OCI-LY7 (cell line): ENCODE measurements around the gene FNIP1. TPM values are rescaled to one million over a fixed set of nuclear protein-coding genes. Genes with fewer than 3 reads are reported as not detected.

Experiments used
- BruUV-seq: library from RNA; stranded (reverse); fragments of 400-500 nt; replicated peaks from 2 replicates; lab custom pipeline; 2021; lab: Mats Ljungman, UMichigan
- CTCF ChIA-PET: fragments of 300-600 bp; sonication (Branson Sonifier 250); formaldehyde crosslinking; loops from one replicate; lab custom pipeline; 2022; ENCODE audit warnings: antibody characterized with exemption; ENCODE audit not compliant: unreplicated experiment; lab: Charles Lee
- POLR2A ChIA-PET: fragments of 300-600 bp; sonication (Branson Sonifier 250); formaldehyde crosslinking; loops from one replicate; lab custom pipeline; 2022; ENCODE audit warnings: antibody characterized with exemption; lab: Charles Lee
- DNase-seq: peaks from one replicate; pipeline ENCODE4 v3.0.0-alpha.2; 2015; ENCODE audit warnings: low spot score
- H2AFZ ChIP-seq: fragments of 200-600 bp; sonication (generic), shearing (Covaris generic); 2 replicates; pipeline ENCODE4 v1.6.1; 2014; ENCODE audit warnings: mild to moderate bottlenecking, antibody characterized with exemption, low read length, moderate library complexity
- H3K27ac ChIP-seq: fragments of 200-600 bp; sonication (generic); 2 replicates; pipeline ENCODE4 v1.5.1; 2014; ENCODE audit warnings: mixed run types, low read depth, mild to moderate bottlenecking, moderate library complexity, low read length, inconsistent platforms; ENCODE audit not compliant: poor library complexity, severe bottlenecking
- H3K36me3 ChIP-seq: fragments of 200-600 bp; sonication (generic); 2 replicates; pipeline ENCODE4 v1.6.1; 2014; ENCODE audit warnings: mild to moderate bottlenecking, antibody characterized with exemption, low read length, moderate library complexity, mixed read lengths; ENCODE audit not compliant: insufficient read depth
- H3K4me1 ChIP-seq: fragments of 200-600 bp; sonication (generic); 2 replicates; pipeline ENCODE4 v1.5.1; 2014; ENCODE audit warnings: mild to moderate bottlenecking, low read length; ENCODE audit not compliant: insufficient read depth, poor library complexity, severe bottlenecking
- H3K4me2 ChIP-seq: fragments of 200-600 bp; sonication (generic); 2 replicates; pipeline ENCODE4 v1.6.1; 2014; ENCODE audit warnings: mild to moderate bottlenecking, low read length
- H3K4me3 ChIP-seq: fragments of 200-600 bp; sonication (generic); 2 replicates; pipeline ENCODE4 v1.5.1; 2014; ENCODE audit warnings: mild to moderate bottlenecking, low read depth, low read length; ENCODE audit not compliant: poor library complexity, severe bottlenecking
- H3K79me2 ChIP-seq: fragments of 200-600 bp; sonication (generic); 2 replicates; pipeline ENCODE4 v1.6.1; 2016; ENCODE audit warnings: low read depth, mild to moderate bottlenecking, low read length, moderate library complexity, mixed read lengths; ENCODE audit not compliant: insufficient read depth
- H3K9me2 ChIP-seq: fragments of 200-600 bp; sonication (generic); 2 replicates; pipeline ENCODE4 v1.6.1; 2016; ENCODE audit warnings: mild to moderate bottlenecking, low read length, mixed read lengths; ENCODE audit not compliant: insufficient read depth
- H3K9me3 ChIP-seq: fragments of 200-600 bp; sonication (generic); 2 replicates; pipeline ENCODE4 v1.6.1; 2014; ENCODE audit warnings: mild to moderate bottlenecking, mixed run types, low read length, mixed read lengths
- H4K20me1 ChIP-seq: fragments of 200-600 bp; sonication (generic); 2 replicates; pipeline ENCODE4 v1.6.1; 2014; ENCODE audit warnings: mild to moderate bottlenecking, antibody characterized with exemption, low read length, moderate library complexity, mixed read lengths; ENCODE audit not compliant: insufficient read depth
- CTCF ChIP-seq: fragments of 200-600 bp; sonication (generic); conservative IDR thresholded peaks from 2 replicates; pipeline ENCODE4 v1.5.1; 2014; ENCODE audit warnings: mild to moderate bottlenecking, antibody characterized with exemption, low read length, moderate library complexity, mixed read lengths
- EZH2phosphoT487 ChIP-seq: fragments of 200-600 bp; sonication (generic); IDR thresholded peaks from 2 replicates; pipeline ENCODE4 v1.6.1; 2018; ENCODE audit warnings: low read depth, borderline replicate concordance, mild to moderate bottlenecking, mixed run types, antibody characterized with exemption, low read length, moderate library complexity, mixed read lengths
- intact Hi-C: fragments of 100-400 bp; cut with micrococcal nuclease; formaldehyde crosslinking; loops from one replicate; pipeline ENCODE4 v1.10.0; 2022; ENCODE audit not compliant: unreplicated experiment
- total RNA-seq, 2 experiments: library from RNA; depleted of rRNA in 1 of 2; stranded (reverse); fragments of >200 nt in 1 of 2; shearing (Covaris generic) in 1 of 2; gene quantifications; 2 replicates each; pipeline ENCODE4 v1.2.3, GENCODE V29; 2014 to 2022

FNIP1 gene
- total RNA-seq, 2 experiments from 2014 or later, result 19.4 to 20.6 TPM

DNA sequence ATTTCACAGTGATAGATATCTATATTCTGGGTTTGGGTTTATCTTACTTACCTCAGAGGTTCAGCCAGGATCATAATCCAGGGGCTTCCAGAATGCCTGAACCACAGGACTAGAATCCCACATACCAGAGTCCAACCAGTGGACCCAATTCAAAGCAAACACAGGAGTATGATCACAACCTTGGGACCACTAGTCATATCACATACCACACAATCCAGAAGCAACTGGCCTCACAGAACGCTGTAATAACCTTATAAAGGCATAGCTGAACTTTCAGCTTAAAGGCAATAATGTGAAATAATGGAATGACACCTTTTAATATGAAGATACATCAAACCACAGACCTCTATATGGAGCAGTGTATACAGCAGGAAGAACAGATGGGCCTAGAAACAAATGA is 187.0 kb downstream of the FNIP1 start:
- Histone ChIP-seq H2AFZ (no peak overlapping the region), H3K79me2 (peaks cover 100% of the 10 kb centered on the region)

DNA sequence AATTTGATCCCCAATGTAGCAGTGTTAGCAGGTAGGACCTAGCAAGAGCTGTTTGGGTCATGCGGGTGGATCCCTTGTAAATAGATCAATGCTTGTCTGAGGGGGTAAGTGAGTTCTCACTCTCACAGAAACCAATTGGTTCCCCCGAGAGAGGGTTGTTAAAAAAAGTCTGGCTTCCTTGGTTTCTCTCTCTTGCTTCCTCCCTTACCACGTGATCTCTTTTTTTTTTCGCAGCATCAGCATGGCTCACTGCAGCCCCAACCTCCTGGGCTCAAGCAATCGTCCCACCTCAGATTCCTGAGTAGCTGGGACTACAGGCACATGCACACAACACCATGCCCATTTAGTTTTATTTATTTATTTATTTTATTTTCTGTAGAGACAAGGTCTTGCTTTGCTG is 188.2 kb downstream of the FNIP1 start:
- intact Hi-C loops, result no loop called here
- peaks cover 30% of the 10 kb centered on the region for H3K4me1 ChIP-seq
- ChIA-PET CTCF (no interaction called here), POLR2A (no interaction called here)
- H3K79me2 ChIP-seq, result peaks cover 100% of the 10 kb centered on the region
- no TSS peak for BruUV-seq
- TF ChIP-seq CTCF (no peak), EZH2phosphoT487 (no peak)
- no peak overlapping the region for H3K4me2 ChIP-seq
- H3K27ac ChIP-seq, result no peak overlapping the region
- H3K9me2 ChIP-seq, result no peaks in the 10 kb centered on the region
- H3K4me3 ChIP-seq, result no peak overlapping the region
- peak; percentile 9 for DNase-seq
- no peak overlapping the region for H2AFZ ChIP-seq
- H3K36me3 ChIP-seq, result peaks cover 56% of the 10 kb centered on the region
- H4K20me1 ChIP-seq, result peaks cover 34% of the 10 kb centered on the region
- H3K9me3 ChIP-seq, result no peaks in the 10 kb centered on the region; the same call in 1 of the 2 replicates

More for the DNA sequence above, 187.0 kb downstream of the FNIP1 start:
- Histone ChIP-seq H4K20me1 (peaks cover 33% of the 10 kb centered on the region), H3K36me3 (peaks cover 58% of the 10 kb centered on the region), H3K9me3 (peaks cover 6% of the 10 kb centered on the region; the same call in 1 of the 2 replicates), H3K4me2 (no peak overlapping the region), H3K4me3 (no peak overlapping the region), H3K27ac (no peak overlapping the region), H3K4me1 (peaks cover 30% of the 10 kb centered on the region), H3K9me2 (no peaks in the 10 kb centered on the region)
- TF ChIP-seq CTCF, result no peak
- TF ChIP-seq EZH2phosphoT487, result no peak
- DNase-seq, result no peak
- CTCF ChIA-PET, result no interaction called here
- POLR2A ChIA-PET, result interaction anchor here (1.3 kb wide), 1 partner anchor 34 kb away, joined by 3 read pairs; no protein-coding TSS in a partner anchor
- no TSS peak for BruUV-seq
- intact Hi-C loops, result no loop called here

GRCh38 chr5:131607903-131608540 is 188.8 kb downstream of the FNIP1 start:
- CTCF ChIA-PET, result no interaction called here
- TF ChIP-seq EZH2phosphoT487, result no peak
- no peak for TF ChIP-seq CTCF
- DNase-seq, result no peak

More at GRCh38 chr5:131607903-131608540, 188.8 kb downstream of the FNIP1 start:
- H3K79me2 ChIP-seq, result peaks cover 100% of the 10 kb centered on the region
- POLR2A ChIA-PET, result no interaction called here
- H3K4me3 ChIP-seq, result no peak overlapping the region
- H3K4me1 ChIP-seq, result peaks cover 30% of the 10 kb centered on the region
- H3K4me2 ChIP-seq, result no peak overlapping the region
- H3K9me2 ChIP-seq, result no peaks in the 10 kb centered on the region
- H3K27ac ChIP-seq, result no peak overlapping the region
- peaks cover 34% of the 10 kb centered on the region for H4K20me1 ChIP-seq
- no peak overlapping the region for H2AFZ ChIP-seq
- no peaks in the 10 kb centered on the region; the same call in 1 of the 2 replicates for H3K9me3 ChIP-seq
- H3K36me3 ChIP-seq, result peaks cover 54% of the 10 kb centered on the region
- BruUV-seq, result no TSS peak
- intact Hi-C loops, result no loop called here
